Muscle layer of duodenum (tissue), 2 donors: ENCODE measurements around the gene HOXD3.

Source experiments
- H3K27ac ChIP-seq: one replicate; pipeline ENCODE4 v1.7.0; 2013; ENCODE audit warnings: mild to moderate bottlenecking, low read length
- H3K27me3 ChIP-seq: one replicate; pipeline ENCODE4 v1.7.0; 2013; ENCODE audit warnings: low read depth, mild to moderate bottlenecking, control low read depth, low read length
- H3K36me3 ChIP-seq, 2 donors: one replicate each; pipeline ENCODE4 v1.7.0; 2013; ENCODE audit warnings: low read length in 2 of 2, control low read depth in 1 of 2, mild to moderate bottlenecking in 1 of 2; ENCODE audit not compliant: insufficient read depth in 2 of 2, control insufficient read depth in 1 of 2
- H3K4me1 ChIP-seq, 2 donors: one replicate each; pipeline ENCODE4 v1.7.0; 2013; ENCODE audit warnings: low read length in 2 of 2, mild to moderate bottlenecking in 2 of 2, control low read depth in 1 of 2, moderate library complexity in 1 of 2; ENCODE audit not compliant: insufficient read depth in 2 of 2, control insufficient read depth in 1 of 2
- H3K4me3 ChIP-seq, 2 donors: one replicate each; pipeline ENCODE4 v1.7.0; 2013; ENCODE audit warnings: low read length in 2 of 2, low read depth in 1 of 2, mild to moderate bottlenecking in 1 of 2
- H3K9me3 ChIP-seq, 2 donors: one replicate each; pipeline ENCODE4 v1.7.0; 2013; ENCODE audit warnings: low read length in 2 of 2, control low read depth in 1 of 2, mild to moderate bottlenecking in 1 of 2; ENCODE audit not compliant: control insufficient read depth in 1 of 2
- donor health status: healthy.

Gene HOXD3

GRCh38 chr2:176199902-176200301 lies 42.8 kb downstream of the HOXD3 start:
- no peaks in the 10 kb centered on the region for H3K36me3 ChIP-seq
- H3K27me3 ChIP-seq, result no peaks in the 10 kb centered on the region
- H3K9me3 ChIP-seq, result peaks cover 0 to 9% of the 10 kb centered on the region in 2 donors
- H3K4me1 ChIP-seq, result no peaks in the 10 kb centered on the region
- no peak overlapping the region for H3K27ac ChIP-seq
- no peak overlapping the region for H3K4me3 ChIP-seq

DNA sequence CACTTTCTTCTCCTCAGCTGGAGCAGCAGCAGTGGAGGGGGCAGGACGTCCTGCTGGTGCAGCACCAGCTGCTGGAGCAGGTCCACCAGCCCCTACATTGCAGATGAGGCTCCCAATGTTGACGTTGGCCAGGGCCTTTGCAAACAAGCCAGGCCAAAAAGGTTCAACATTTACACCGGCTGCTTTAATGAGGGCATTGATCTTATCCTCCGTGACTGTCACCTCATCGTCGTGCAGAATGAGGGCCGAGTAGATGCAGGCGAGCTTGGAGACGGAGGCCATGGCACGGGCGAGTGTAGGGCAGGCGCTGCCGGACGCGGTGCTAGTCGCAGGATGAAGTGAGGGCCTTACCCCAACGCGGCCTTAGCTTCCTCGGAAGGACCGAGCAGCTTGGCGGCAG lies 43.9 kb downstream of the HOXD3 start:
- no peak overlapping the region for H3K27ac ChIP-seq
- no peaks in the 10 kb centered on the region for H3K27me3 ChIP-seq

DNA sequence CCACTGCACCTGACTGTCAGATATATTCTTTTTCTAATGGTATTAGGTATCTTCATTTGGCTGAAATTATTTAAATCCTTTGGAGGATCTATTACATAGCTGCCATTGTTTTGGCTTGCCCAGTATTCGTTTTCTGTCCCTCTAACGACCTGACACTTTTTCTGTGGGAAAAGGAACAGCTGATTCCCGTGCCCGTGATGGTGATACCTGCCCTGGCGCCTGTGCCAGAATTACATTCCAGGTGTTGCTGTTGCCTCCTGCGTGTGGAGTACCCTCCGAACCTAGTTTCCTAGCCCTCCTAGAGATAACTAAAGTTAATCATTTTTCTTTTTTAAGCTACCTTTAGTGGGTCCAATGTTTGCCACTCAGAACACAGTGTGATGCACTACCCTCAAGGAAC lies 45.4 kb downstream of the HOXD3 start:
- H3K36me3 ChIP-seq, result no peaks in the 10 kb centered on the region
- H3K4me3 ChIP-seq, result no peak overlapping the region
- H3K27me3 ChIP-seq, result no peaks in the 10 kb centered on the region

More for the DNA sequence above, 43.9 kb downstream of the HOXD3 start:
- Histone ChIP-seq H3K4me1 (no peaks in the 10 kb centered on the region), H3K9me3 (peaks cover 0 to 12% of the 10 kb centered on the region in 2 donors), H3K4me3 (no peak overlapping the region), H3K36me3 (no peaks in the 10 kb centered on the region)

GRCh38 chr2:176205126-176205525 lies 48.0 kb downstream of the HOXD3 start:
- no peaks in the 10 kb centered on the region for H3K27me3 ChIP-seq

More for the DNA sequence above, 45.4 kb downstream of the HOXD3 start:
- Histone ChIP-seq H3K27ac (no peak overlapping the region), H3K9me3 (peaks cover 0 to 12% of the 10 kb centered on the region in 2 donors), H3K4me1 (no peaks in the 10 kb centered on the region)

GRCh38 chr2:176206136-176206535 lies 49.0 kb downstream of the HOXD3 start:
- Histone ChIP-seq H3K27me3 (no peaks in the 10 kb centered on the region), H3K36me3 (no peaks in the 10 kb centered on the region), H3K9me3 (peaks cover 0 to 14% of the 10 kb centered on the region in 2 donors), H3K4me1 (no peaks in the 10 kb centered on the region), H3K27ac (no peak overlapping the region), H3K4me3 (no peak overlapping the region)

More at GRCh38 chr2:176205126-176205525, 48.0 kb downstream of the HOXD3 start:
- Histone ChIP-seq H3K4me3 (no peak overlapping the region), H3K27ac (no peak overlapping the region), H3K9me3 (peaks cover 0 to 14% of the 10 kb centered on the region in 2 donors), H3K4me1 (no peaks in the 10 kb centered on the region), H3K36me3 (no peaks in the 10 kb centered on the region)

- Histone ChIP-seq H3K4me1 (no peaks in the 10 kb centered on the region), H3K27ac (no peak overlapping the region), H3K9me3 (peaks cover 0 to 14% of the 10 kb centered on the region in 2 donors), H3K4me3 (no peak overlapping the region), H3K27me3 (no peaks in the 10 kb centered on the region), H3K36me3 (no peaks in the 10 kb centered on the region)
Observed at GRCh38 chr2:176206682-176207081, 49.6 kb downstream of the HOXD3 start.

DNA sequence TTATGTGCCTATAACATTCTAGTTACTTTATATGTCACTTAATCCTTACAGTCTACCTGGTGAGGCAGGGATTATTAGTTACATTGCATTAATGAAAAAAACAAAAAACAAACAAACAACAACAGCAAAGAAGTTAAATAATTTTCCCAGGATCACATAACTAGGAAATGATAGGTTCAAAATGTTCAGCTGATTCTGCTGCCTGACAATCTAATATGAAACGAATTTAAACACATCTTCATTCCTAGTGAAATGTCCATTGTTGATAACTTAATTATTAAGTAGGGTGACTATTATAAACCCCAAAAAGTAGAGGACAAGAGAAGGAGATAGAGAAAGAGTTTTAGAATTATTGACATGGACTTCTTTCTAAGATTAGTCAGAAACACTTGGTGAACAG lies 54.0 kb downstream of the HOXD3 start:
- Histone ChIP-seq H3K9me3 (peaks cover 0 to 2% of the 10 kb centered on the region in 2 donors), H3K4me3 (no peak overlapping the region), H3K4me1 (no peaks in the 10 kb centered on the region), H3K27ac (no peak overlapping the region), H3K36me3 (no peaks in the 10 kb centered on the region), H3K27me3 (no peaks in the 10 kb centered on the region)

- Histone ChIP-seq H3K9me3 (peaks cover 0 to 2% of the 10 kb centered on the region in 2 donors), H3K36me3 (no peaks in the 10 kb centered on the region), H3K4me3 (no peak overlapping the region), H3K27me3 (no peaks in the 10 kb centered on the region), H3K27ac (no peak overlapping the region), H3K4me1 (no peaks in the 10 kb centered on the region)
Observed at GRCh38 chr2:176212276-176212675, 55.2 kb downstream of the HOXD3 start.

DNA sequence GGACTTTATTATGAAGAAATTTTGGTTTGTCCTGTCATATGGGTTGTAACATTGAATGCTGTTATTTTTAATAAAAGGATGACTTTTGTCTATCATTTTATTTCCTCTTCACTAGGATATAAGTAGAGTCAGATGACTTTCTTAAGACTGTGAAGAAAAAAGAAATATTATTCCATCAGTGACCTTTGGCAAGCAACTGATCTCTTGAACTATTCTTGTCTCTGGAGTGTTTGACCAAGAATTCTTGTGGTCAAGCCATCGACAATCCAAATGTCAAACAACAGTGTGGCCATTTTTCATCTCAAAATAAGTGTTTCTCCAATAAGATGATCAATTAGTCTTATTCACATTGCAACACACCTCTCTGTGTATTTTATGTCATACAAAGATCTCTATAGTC lies 56.3 kb downstream of the HOXD3 start:
- Histone ChIP-seq H3K36me3 (no peaks in the 10 kb centered on the region), H3K4me1 (no peaks in the 10 kb centered on the region), H3K27ac (no peak overlapping the region), H3K9me3 (peaks cover 0 to 2% of the 10 kb centered on the region in 2 donors), H3K4me3 (no peak overlapping the region), H3K27me3 (no peaks in the 10 kb centered on the region)
